ENCODE results near the gene MEN1.
A peak's percentile ranks its signal among the peaks of the same experiment; 100 is the strongest.

Gene MEN1

DNA sequence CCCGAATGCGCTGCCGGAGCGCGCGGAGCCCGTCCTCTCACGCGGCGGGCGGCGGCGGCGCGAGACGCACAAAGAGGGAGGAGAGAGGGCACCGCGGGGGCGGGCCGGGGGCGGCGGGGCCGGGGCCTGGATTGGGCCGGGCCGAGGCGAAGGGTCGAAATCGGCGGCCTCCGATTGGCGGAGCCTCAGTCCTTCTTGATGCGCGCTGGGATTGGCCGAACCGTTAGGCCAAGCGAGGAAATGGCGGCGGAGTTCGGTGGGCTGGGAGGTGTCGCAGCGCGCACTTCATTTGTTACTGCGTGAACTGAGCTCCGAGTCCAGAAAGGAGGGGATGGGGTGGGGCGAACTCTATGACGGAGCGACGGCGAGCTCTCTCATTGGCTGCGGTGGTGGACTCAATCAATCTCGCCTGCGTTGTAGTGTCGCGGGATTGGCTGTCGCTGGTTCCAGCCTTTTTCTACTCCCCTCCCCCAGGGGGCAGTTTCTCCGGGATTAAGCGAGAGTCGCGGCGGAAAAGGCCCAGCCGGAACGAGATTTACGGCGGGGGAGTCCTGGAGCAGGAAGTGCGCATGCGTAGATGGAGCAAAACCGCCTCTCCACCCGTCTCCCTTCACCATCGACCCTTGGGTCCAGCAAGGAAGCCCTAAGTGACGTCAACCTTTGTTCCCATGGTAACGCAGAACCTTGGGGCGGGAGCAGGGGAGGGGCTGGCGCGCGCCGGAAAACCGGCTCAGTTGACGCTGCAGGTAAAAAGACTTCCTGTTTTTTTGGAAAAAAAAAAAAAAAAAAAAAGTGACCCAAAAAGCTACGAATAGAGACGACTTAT lies 31.7 kb downstream of the MEN1 start, which contains the start of gene SF1:
Gene SF1 (minus strand): TSS at position 70 of the 826 bp plus-strand sequence. CDS start 150 bp downstream, outside the sequence.
- DNase-seq, result peak; percentile 100

DNA sequence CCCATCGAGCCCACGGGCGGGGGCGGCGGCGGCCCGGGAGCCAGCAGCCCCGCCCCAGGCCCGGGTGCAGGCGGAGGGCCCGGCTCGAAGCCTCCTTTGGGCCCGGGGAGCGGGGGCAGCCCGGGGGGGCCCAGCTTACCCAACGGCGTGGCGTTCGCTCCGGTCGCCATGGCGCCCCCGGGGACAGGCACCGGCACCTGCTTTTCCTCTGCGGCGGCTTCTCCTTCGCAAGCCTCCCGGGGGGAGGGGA lies 32.2 kb downstream of the MEN1 start:
- DNase-seq, result no peak

DNA sequence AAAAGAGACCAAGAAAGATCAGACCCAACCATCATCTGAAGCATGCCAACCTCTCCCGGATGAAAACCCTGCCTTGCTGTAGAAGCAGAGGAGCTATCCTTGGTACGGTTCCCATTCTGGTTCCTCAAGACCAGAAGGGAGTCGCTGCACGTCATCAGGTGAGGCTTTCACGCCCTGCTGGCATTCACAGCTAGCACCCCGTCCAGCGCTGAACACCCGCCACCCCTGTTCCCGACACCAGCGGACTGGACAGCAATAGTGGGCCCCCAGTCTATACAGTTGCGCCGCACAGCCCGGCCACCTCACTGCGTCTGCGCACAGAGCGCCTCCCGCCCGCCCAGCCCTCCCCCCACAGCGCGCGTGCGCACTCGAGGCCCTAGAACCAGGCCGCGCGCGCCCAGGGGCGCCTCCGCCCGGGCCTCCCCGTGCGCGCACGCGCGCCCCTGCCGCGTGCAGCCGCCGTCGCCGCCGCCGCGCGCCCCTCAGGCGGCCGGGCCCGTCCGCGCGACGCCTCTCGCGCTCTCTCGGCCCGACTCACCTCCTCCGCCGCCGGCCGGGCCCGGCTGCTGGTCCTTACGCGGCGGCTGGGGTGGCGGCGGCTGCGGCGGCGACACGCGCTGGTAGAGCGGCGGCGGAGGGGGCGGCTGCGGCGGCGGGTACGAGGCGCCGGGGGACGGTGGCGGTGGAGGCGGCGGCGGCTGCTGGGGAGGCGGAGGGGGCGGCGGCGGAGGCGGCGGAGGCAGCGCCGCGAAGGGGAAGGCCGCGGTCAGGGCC lies 32.7 kb downstream of the MEN1 start:
- DNase-seq, result peak; percentile 80

DNA sequence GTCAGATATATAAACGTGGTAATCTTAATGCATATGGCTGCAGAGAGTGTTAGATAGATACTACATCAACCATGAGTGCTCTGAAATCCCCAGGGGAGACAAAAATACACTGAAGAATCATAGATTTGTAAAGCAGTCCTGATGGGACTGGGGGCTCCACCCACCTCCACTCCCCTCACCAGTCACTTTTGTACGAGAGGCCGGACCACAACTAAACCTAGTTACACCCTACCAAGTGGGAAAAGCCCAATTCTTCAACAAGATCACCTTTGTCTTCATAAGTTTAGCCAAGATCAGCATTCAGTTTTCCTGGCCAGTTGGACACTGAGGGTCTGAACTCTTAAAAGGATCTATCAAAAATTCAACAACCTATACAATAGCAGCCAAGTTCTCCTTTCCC lies 33.5 kb downstream of the MEN1 start:
- no peak for DNase-seq

DNA sequence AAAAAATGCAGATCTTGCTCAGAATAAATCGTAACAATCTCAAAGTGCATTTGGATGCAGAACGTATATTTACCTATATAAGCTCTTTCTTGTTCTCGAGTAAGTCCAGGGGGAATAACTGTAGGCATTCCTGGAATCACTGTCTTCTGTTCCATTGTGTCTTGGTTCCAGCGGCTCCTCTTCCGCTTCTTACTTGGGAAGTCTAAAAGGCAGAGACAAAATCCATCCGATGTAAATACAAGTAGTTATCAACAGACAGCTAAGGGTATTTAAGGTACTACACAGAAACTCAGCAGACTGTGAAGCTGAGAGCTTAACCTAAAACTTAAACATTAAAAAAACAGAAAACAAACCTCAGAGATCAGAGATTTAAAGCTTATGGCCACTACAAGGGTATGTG lies 33.9 kb downstream of the MEN1 start:
- DNase-seq, result no peak

DNA sequence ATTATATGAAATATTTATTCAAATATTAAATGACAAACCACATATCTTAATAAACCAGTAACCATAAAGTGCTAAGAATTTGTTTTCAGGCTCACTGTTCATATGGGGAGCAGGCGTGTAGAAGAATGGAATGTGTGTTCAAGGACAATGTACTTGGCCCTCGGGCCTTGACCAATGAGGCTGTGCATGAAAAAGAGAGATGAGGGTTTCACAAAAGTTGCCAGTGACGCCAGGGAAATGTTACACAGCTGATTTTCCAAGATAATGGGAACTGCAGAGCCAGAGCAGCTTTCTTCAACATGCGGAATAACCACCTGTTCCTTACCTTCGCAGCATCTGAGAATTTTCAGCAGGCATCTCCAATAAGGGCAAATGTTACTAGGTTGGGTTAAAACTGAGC lies 36.2 kb downstream of the MEN1 start:
- DNase-seq, result no peak

DNA sequence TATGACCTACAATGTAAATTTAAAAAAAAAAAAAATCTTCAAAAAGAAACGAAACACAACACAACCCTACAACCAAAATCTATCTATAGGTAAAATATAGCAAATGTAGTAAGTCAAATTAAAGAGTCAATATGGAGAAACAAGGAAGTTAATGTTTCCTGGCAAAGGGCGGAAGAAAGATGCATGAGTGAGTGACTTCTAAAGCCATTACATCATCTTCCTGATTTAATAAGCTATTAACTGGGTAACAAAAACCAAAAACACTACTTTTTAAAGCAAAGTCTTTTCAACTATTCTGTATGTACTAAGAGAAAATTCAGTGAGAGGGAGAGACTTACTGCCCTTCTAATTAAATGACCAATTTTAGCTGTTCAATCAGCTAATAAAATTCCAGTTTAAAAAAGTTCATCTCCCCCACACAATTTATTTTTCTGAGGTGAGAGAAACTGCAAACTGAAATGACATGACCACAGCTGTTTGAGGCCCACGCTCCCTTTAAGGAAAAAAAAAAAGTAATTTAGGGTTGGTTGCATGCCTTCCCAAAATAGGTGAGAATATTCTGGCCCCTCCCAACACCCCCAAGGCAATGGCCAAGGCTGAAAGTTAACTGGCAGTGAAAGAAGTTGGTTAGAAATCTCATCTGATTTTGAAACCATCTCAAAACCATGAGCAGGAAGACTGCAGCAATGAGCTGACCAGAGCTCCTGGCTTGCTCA lies 37.9 kb downstream of the MEN1 start:
- DNase-seq, result no peak

DNA sequence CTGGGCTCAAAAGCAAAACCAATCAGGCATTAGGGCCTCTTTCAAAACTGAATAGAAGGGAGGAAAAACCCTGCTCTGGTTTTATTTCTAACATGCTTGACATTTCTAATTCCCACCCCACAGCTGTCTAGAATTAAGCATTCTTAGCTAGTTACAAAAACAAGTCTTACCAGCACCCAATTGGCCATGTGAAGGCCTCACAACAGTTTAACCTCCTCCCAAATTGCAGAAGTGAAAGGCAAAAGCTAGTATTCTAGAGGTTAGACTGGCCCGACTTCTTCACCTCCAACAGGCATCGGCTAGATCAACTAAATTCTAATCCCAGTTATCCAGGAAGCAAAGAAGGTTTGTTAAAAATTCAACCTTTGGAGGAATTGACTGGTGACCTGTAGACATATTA lies 38.5 kb downstream of the MEN1 start:
- DNase-seq, result no peak

DNA sequence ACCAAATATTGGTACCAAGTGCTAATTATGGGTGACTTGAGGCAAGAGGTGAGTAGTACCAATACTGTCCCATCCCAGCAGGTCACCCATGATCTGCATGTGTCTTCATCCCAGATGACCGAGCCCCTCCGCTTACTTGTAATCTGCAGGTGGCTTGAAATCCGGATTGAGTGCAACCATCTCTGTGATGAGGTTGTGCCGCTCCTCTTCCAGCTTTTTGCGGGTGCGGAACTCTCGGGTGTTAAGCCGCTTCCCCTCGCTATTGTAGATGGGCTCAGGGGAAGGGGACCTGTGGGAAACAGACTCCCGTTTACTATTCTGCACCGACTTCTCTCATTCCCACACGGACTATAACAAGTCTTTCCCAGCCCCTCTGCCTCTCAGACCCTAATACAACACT lies 40.2 kb downstream of the MEN1 start:
- DNase-seq, result no peak

DNA sequence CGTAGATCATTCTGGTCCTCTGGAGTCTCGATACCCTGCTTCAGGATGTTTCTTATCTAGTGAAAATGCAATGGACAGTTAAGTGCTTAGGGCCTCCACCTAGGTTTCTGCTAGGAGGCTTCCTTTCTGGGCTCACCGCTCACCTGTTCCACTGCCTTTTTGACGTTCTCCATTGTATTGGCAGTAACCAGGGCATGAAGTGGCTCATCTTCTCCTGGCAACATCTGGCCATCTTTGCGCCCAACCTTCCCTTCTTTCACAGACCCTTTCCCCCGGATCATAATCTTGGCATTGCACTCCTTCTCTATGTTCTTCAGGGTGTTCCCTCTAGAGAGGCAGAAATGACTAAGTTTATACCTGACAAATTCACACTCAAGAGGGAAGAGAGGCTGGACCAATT lies 41.1 kb downstream of the MEN1 start:
- DNase-seq, result no peak

DNA sequence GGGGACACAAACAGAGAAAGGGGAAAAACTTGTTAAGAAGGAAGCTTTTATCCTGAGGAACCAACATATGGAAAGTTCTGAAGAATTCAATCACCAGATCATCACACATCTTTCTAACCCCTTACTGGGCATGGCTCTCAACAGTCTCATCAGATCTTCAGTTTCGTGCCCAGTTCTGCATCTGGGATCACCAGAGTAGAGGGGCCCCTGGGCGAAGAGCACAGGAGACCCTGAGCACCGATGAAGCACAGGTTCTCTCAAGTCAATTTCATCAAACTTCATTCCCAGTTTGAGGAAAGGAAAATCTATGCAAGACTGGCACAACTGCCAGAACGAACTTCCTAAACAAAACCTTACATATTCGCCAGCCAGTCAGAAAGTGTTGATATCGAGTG lies 42.1 kb downstream of the MEN1 start:
- DNase-seq, result no peak

DNA sequence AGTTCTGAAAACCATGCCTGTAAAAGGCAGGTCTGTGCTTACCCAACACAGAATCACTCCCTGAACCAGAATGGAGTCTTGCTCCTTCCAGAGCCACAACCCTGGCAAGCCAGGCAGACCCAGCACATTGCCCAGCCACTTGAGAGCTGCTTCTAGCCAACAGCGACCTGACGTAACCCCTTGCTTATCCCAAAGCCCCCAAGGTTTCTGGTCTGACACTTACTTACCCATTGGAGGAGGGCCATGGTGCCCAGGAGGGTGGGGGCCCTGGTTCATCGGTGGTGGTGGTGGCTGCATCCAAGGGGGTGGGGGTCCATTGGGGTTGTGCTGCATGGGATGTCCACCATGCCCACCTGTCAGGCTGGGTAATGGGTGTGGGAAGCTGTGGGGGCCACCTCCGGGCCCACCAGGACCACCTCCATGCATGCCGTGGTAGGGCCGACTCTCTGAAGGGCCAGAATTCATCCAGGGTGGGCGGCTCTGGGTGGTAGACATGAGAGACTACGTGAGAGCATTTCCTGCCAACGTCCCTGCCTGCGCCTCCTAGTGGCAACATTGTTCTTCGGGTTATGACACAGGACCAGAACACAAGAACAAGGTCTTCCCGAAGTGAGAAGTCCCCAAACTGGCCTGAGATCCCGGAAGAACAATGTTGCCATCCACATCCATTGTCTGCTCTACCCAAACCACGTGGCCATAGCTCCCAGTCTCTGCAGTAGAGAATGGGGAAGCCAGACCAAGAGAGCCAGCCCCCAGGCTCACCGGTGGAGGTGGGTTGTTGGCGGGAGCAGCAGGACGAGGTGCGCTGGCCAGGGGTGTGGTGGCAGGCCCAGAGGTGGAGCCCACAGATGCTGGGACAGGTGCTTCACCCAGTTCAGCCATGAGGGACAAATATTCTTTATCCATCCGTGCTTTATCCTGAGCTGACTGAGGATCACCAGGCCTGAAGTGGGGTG lies 42.7 kb downstream of the MEN1 start:
- peak; percentile 70 for DNase-seq

DNA sequence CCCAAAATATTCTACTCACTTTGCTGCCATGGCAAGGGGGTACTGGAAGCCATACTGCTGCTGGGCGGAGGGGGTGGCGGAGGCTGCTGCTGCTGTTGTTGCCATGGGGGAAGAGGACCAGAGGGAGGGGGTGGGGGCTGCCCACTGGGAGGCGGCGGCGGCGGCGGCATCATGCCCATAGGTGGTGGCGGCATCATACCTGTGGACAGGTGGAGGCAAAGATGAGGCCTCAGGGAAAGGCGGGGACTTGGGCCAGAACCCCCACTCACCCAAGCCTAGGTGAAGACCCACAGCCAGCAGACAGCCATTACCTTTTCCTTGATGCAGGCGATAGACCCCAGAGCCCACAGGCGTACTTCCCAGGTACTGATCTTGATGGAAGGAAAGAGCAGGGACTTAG lies 43.5 kb downstream of the MEN1 start:
- DNase-seq, result no peak

DNA sequence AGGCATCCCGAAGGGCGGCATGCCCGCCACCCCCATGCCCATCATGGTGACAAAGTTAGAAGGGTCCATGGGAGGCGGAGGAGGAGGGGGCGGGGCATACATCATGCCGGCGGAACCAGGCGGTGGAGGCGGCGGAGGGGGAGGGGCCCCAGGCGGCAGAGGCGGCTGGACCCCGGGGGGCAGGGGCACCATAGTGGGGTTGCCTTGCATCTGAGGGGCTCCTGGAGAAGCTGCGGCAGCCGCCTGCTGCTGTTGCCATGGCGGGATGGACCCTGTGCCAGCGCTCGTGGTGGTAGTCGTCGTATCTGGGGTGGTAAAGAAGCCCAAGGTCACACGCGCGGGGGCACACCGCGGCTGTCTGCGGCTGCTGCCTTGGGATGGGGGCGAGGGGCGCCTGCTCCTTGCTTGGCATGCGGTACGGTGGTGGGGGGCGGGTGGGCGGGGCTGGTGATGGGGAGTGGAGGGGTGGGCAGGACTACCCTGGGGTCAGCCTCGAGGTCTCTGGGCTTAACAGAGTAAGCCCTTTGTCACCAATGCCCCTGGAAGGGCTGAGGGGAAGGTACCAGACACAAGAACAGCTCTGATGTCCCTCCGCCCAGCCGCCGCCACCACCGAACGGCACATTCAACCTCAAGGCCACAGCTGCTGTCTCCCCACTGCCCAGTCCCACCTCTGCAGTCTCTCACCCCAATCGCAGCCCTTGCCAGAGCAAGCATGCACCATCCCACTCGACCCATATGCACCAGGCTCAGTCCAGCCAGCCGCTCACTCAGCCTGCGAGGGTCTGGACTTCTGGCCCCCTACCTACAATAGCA lies 44.3 kb downstream of the MEN1 start:
- no peak for DNase-seq

DNA sequence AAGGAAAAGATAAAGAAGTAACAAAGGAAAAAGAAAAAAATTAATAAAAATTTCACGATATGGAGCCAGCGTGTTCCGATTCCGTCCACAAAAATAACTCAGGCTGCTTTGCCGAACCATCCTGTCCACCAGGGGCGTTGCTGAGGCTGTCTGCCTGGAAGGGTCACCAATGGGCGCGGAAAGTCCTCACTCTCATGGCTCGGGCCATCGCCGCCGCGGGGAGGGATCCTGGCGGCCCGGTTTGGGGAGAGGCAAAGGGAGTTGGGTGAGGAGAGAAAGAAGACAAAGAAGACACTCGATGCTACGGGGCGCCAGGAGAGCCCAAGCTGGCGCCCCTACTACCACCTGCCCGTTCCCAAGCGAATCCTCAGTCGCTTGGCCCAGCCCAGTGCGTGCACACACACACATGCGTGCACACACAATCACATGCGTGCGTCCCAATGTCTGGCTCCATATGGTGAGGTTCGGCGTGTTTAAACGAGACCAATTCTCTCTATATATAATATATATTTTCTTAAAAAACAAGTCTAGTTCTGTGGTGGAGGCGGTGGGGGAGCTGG lies 45.0 kb downstream of the MEN1 start:
- no peak for DNase-seq

DNA sequence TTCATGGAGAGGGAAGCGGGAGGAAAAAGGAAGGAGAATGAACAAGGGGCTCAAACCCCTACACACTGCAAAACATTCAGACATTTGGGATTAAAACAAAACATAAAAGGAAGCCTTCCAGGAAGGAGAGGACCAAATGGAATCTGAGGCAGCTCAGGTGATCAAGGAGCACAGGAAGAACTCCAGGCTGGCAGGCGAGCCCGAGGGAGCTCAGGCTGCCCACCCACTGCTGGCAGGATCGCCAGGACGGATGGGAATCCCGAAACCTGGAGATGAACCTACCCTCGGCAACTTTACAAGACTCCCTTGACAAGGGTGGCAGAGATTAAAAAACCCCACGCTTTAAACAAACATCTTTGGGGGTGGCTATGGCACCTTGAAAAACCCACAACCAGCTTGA lies 45.6 kb downstream of the MEN1 start:
- DNase-seq, result no peak

DNA sequence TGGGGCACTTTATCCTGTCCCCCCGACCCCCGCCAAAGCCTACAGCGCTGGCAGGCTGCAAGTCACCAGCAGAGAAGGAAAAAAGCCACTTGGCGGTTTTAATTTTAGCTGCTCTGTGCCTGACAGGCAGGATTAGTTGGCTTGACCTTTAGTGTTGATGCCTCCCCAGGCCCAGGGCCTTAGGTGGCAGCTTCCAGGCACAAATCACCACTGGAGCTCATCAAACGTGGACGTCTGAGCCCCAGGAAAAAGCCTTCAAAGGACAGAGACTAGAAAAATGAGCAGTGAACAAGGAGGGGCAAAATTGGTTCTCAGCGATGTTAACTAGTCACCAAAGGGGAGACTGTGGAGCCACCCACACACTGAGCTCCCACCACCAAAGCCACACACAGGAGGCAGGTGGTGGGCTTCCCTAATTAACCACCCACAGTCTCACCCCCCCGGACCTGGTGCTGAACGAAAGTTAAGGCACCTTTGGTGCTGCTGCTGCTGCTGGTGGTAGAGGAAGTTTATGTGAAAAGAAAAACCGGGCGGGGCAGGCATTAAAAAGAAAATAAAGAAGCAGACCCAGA lies 46.2 kb downstream of the MEN1 start:
- DNase-seq, result peak; percentile 69

DNA sequence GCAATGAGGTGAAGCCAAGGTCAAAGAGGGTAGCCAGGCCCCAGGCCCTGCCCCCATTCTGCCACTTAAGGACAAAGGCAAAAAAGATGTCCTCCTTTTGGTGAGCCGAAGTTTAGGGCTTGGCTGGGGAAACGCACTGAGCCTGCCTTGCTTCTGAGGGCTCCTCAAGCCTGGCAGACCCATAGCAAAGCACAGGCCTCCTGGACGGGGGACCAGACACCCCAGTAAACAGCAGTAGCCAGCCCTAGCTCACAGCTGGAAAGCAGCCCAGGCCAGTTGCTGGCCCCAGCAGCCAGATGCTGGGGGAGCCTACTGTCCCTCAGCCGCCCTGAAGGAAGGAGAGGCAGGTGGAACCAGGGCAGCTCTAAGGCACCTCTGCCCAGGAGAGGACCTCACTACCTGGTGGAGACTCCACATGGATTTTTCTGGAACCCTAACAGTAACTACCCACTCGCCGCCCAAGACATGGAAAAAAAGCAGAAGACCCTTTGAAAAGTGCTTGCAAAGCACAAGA lies 46.8 kb downstream of the MEN1 start:
- no peak for DNase-seq

DNA sequence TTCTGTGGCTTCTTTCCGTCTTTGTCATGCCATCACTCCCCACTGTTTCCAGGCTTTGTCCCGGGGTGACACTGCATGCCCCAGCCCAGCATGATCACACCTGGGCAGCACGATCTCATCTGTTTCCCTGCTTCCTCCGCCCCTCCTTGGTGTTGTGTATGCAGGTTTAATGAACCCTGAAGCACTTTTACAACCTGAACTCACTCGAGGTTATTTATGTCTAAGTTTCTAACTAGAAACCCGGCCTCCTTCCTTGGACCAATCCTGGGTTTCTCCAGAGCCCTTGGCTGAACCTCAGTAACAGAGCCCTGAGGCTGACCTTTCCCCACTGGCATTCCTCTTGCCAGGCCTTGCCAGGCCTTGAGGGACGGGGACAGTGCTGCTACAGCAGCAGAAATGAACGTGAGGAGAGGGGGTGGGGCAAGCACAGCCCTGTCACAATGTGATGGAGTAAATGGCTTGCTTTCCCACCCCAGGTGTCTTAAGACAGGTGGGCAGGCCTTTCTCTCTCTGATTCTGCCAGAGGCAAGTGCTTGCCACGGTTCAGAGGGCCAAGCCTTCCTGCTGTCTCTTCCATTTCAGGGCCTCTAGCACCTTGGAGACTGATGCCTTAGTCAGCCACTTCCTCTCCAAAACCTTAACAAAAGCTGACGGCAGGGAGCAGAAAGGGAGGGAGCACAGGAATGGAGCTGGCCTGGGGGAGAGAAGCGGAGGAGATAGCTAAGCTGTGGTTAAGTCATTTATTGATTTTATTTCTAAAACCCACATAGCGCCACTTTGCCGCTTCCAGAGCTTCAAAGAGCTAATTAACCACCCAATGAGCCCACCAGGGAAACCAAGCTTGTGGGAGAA lies 47.5 kb downstream of the MEN1 start:
- no peak for DNase-seq

DNA sequence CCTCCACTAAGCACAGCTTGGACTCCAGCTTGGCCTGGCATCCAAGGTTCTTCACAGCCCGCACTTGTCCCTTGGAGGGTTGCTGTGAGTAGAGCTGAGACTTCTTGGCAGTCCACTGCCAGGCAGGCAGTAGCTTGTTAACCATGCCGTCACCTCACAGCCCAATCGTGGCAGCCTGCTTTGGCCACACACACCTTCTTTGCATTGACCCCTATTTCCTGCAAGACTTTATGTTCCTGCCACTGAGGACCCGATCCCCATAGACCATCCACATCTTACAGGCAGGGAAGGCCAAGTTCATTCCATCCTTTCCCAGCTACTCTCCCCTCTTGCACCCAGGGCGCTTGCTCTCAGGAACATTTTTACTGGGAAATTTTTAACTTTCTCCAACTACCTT lies 48.1 kb downstream of the MEN1 start:
- DNase-seq, result no peak
